Stomach (tissue), 9 donors: ENCODE measurements around the gene PXYLP1. TPM values are rescaled to one million over a fixed set of nuclear protein-coding genes. Genes with fewer than 3 reads are reported as not detected.

Experiments
- DNase-seq, 2 donors: peaks; one replicate each; pipeline versions ENCODE4 v3.0.0 to v3.0.0-alpha.2; 2013 to 2019
- H3K27ac ChIP-seq, 5 donors: fragments of 200-600 bp in 4 of 5; sonication (generic) in 4 of 5; one replicate each; pipeline ENCODE4 v1.5.1; 2013 to 2019; ENCODE audit warnings: mild to moderate bottlenecking in 1 of 5, moderate library complexity in 1 of 5
- H3K27me3 ChIP-seq, 3 donors: fragments of 200-600 bp; sonication (generic); one replicate each; pipeline ENCODE4 v1.5.1; 2017 to 2019; ENCODE audit warnings: mixed run types in 1 of 3
- H3K36me3 ChIP-seq, 4 donors: fragments of 200-600 bp; sonication (generic); 1 replicate in 3 of 4; 2 replicates in 1 of 4; pipeline ENCODE4 v1.5.1; 2016 to 2019
- H3K4me1 ChIP-seq, 4 donors: fragments of 200-600 bp; sonication (generic); one replicate each; pipeline ENCODE4 v1.5.1; 2016 to 2019
- H3K4me3 ChIP-seq, 4 donors: fragments of 200-600 bp; sonication (generic) in 3 of 4; one replicate each; pipeline ENCODE4 v1.5.1; 2016 to 2019; ENCODE audit warnings: mild to moderate bottlenecking in 1 of 4
- H3K9me3 ChIP-seq, 4 donors: fragments of 200-600 bp; sonication (generic); one replicate each; pipeline ENCODE4 v1.5.1; 2016 to 2019
- EP300 ChIP-seq: sonication (generic); formaldehyde crosslinking; IDR thresholded peaks from one replicate; pipeline ENCODE4 v1.6.1; 2017; ENCODE audit warnings: antibody characterized with exemption
- POLR2A ChIP-seq, 4 donors: fragments of 450-650 bp; IDR thresholded peaks; one replicate each; pipeline ENCODE4 v1.6.1; 2016; ENCODE audit warnings: antibody characterized with exemption in 4 of 4, control low read depth in 2 of 4, mild to moderate bottlenecking in 1 of 4, moderate library complexity in 1 of 4
- POLR2AphosphoS5 ChIP-seq, 3 donors: sonication (generic); formaldehyde crosslinking; IDR thresholded peaks; one replicate each; pipeline ENCODE4 v1.6.1; 2016; ENCODE audit warnings: antibody characterized with exemption in 3 of 3
- WGBS, 5 donors: extraction: QIAGEN DNeasy Blood & Tissue Kit in 3 of 5; methylation state at CpG; one replicate each; pipeline versions ENCODE4 v1.1.5 to v1.1.7; 2013 to 2018; 5-methylcytosine and 5-hydroxymethylcytosine counted together
- intact Hi-C: fragments of 100-400 bp; cut with DNase I; formaldehyde crosslinking; loops from one replicate; pipeline ENCODE4 v1.15.1; 2023; ENCODE audit warnings: low total_unique reads
- polyA plus RNA-seq, 3 donors: library from polyadenylated mRNA; stranded (reverse); fragments of 200-250 nt; gene quantifications; one replicate each; pipeline ENCODE4 v1.2.3, GENCODE V29; 2013
- total RNA-seq, 5 donors: library from RNA; depleted of rRNA; stranded (reverse); fragments of >200 nt; gene quantifications; one replicate each; pipeline versions ENCODE4 v1.1.0 to v1.2.3, GENCODE V29; 2014 to 2016
- TF ChIP-seq, protein P1 (sequence below), 7 experiments: fragments of 450-650 bp in 4 of 7; fragments of 200-600 bp in 3 of 7; sonication (generic) in 3 of 7; IDR thresholded peaks; one replicate each; pipeline ENCODE4 v1.5.1; 2016 to 2019; ENCODE audit warnings: antibody characterized with exemption in 7 of 7, control low read depth in 2 of 7, mild to moderate bottlenecking in 1 of 7
- donor health status: healthy with polysubstance abuse.
- donor health status: Bipolar disorder and iron deficiency.
- donor health status: healthy.

Gene PXYLP1
- total and polyA plus RNA-seq, 8 donors = 0.58 to 24.8 (median 3.8) TPM

DNA sequence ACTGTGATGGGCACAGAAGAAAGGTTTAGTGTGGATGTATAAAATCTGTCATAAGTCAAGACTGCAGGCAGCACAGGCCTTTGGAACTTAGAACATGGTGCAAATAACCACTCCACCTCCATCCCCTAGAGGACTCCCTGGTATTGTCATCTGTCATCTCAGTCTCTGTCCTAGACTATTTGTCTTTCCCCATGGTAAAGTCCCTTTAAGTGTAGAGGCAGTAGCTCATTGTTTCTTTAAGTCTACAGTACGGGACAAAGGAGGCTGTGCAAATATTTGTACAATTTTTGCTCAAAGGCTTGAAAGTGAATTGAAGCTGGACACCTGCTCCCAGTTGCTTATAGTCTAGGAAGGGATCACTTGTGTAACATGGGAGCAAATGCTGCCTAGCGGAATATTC, 3.2 kb upstream of the PXYLP1 start:
- 28 to 62% (median 36%) methylated on average over 2 of the region's 2 CpGs for WGBS, 5 donors
- DNase-seq = peak in 1 of 2 donors; percentile 67
- intact Hi-C loops = no loop called here

DNA sequence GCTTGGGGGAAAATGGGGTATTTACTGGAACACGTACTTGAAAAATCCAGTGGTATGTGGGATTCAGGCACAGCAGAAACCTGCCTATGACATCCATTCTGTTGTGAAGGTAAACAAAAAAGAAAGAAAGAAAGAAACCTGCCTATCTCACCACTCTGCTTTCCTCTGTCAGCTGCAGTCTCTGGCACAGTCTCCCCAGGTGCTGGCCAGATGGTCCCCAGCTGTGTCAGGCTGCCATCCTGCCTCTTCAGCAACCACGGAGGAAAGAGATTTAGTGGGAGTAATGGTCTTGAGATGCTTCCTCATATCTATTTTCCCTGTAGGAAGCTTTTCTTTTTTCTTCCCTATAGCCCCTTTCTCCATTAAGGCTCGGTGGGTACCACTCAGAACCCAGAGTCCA, 2.5 kb upstream of the PXYLP1 start:
- TF ChIP-seq POLR2A (IDR thresholded peaks at IDR 0.05) = no peak
- TF ChIP-seq EP300 = no peak
- TF ChIP-seq, protein P1, sequence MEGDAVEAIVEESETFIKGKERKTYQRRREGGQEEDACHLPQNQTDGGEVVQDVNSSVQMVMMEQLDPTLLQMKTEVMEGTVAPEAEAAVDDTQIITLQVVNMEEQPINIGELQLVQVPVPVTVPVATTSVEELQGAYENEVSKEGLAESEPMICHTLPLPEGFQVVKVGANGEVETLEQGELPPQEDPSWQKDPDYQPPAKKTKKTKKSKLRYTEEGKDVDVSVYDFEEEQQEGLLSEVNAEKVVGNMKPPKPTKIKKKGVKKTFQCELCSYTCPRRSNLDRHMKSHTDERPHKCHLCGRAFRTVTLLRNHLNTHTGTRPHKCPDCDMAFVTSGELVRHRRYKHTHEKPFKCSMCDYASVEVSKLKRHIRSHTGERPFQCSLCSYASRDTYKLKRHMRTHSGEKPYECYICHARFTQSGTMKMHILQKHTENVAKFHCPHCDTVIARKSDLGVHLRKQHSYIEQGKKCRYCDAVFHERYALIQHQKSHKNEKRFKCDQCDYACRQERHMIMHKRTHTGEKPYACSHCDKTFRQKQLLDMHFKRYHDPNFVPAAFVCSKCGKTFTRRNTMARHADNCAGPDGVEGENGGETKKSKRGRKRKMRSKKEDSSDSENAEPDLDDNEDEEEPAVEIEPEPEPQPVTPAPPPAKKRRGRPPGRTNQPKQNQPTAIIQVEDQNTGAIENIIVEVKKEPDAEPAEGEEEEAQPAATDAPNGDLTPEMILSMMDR (IDR thresholded peaks at IDR 0.05) = no peak
- TF ChIP-seq POLR2AphosphoS5 (IDR thresholded peaks at IDR 0.05) = no peak
- intact Hi-C loops = no loop called here
- H3K4me1 ChIP-seq = peaks cover 12 to 32% (median 27%) of the 10 kb centered on the region in 4 donors
- H3K9me3 ChIP-seq = no peaks in the 10 kb centered on the region
- H3K4me3 ChIP-seq = no peak overlapping the region
- 52 to 72% (median 63%) methylated on average over 3 of the region's 3 CpGs for WGBS, 5 donors
- DNase-seq = no peak
- no peaks in the 10 kb centered on the region for H3K36me3 ChIP-seq
- no peak overlapping the region for H3K27ac ChIP-seq
- H3K27me3 ChIP-seq = no peaks in the 10 kb centered on the region

More for the DNA sequence above, 3.2 kb upstream of the PXYLP1 start:
- no peak overlapping the region for H3K27ac ChIP-seq
- H3K9me3 ChIP-seq = no peaks in the 10 kb centered on the region
- H3K4me1 ChIP-seq = peaks cover 12 to 26% (median 24%) of the 10 kb centered on the region in 4 donors
- H3K27me3 ChIP-seq = no peaks in the 10 kb centered on the region
- H3K4me3 ChIP-seq = no peak overlapping the region
- no peak for TF ChIP-seq EP300
- TF ChIP-seq, protein P1 (IDR thresholded peaks at IDR 0.05) = no peak
- H3K36me3 ChIP-seq = no peaks in the 10 kb centered on the region

DNA sequence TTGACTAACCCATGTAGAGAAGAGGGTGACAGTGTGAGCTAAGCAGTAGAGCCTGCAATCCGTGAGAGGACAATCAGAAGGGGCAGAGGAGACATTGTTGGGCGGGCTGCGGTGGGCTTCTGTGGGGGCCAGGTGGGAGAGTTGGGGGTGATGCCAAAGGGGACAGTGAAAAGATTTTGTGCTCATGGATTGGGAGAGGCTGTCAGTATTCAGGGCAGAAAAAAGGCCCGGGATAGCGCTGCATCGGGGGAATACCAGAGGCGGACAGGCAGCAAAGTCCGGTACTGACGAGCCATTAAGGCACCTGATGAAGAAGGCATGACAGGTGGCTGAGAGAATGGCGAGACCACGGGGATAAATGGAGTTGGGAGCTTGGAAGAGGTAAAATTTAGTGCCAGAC, 1.3 kb upstream of the PXYLP1 start:
- intact Hi-C loops = loop anchor here (10.0 kb wide), 1 partner anchor 55 kb away; no protein-coding TSS in a partner anchor
- H3K36me3 ChIP-seq = peaks cover 0 to 4% (median 0%) of the 10 kb centered on the region in 4 donors
- no peak for DNase-seq
- H3K27ac ChIP-seq = no peak overlapping the region
- TF ChIP-seq EP300 (no peak), POLR2AphosphoS5 (IDR thresholded peaks at IDR 0.05) (no peak), POLR2A (IDR thresholded peaks at IDR 0.05) (no peak)
- TF ChIP-seq, protein P1 (IDR thresholded peaks at IDR 0.05) = no peak
- WGBS, 5 donors = 95 to 96% (median 96%) methylated on average over 11 of the region's 11 CpGs
- H3K4me3 ChIP-seq = no peak overlapping the region
- no peaks in the 10 kb centered on the region for H3K9me3 ChIP-seq
- H3K27me3 ChIP-seq = no peaks in the 10 kb centered on the region
- peaks cover 12 to 38% (median 27%) of the 10 kb centered on the region in 4 donors for H3K4me1 ChIP-seq

- TF ChIP-seq, protein P1 (IDR thresholded peaks at IDR 0.05) = peak in 1 of 7 experiments; percentile 9
- no peak for TF ChIP-seq POLR2AphosphoS5 (IDR thresholded peaks at IDR 0.05)
- TF ChIP-seq POLR2A (IDR thresholded peaks at IDR 0.05) = no peak
- no peak for TF ChIP-seq EP300
- Histone ChIP-seq H3K36me3 (peaks cover 0 to 12% (median 3%) of the 10 kb centered on the region in 4 donors), H3K4me1 (peaks cover 12 to 46% (median 32%) of the 10 kb centered on the region in 4 donors), H3K4me3 (peak overlapping the region; percentile 78 to 91 (median 82)), H3K27me3 (no peaks in the 10 kb centered on the region), H3K9me3 (no peaks in the 10 kb centered on the region), H3K27ac (peak overlapping the region; percentile 79 to 90 (median 85))
- intact Hi-C loops = loop anchor here (10.0 kb wide), 1 partner anchor 53 kb away; no protein-coding TSS in a partner anchor
- 1 to 2% (median 2%) methylated on average over 44 to 71 of the region's 71 CpGs for WGBS, 5 donors
- DNase-seq = peak; percentile 66 to 76
Observed at GRCh38 chr3:141231952-141232823, 563 bp downstream of the PXYLP1 start.
